AG10803 (cell line): ENCODE results near the gene NUF2.
"Not testable (repeated sequence)": the region's sequence is repeated elsewhere in the genome, so short reads cannot be mapped to it uniquely, and the experiment has no call there.

Experiments used
- DNase-seq: peaks from one replicate; pipeline ENCODE4 v3.0.0; 2010; ENCODE audit warnings: low read depth
- H3K4me3 ChIP-seq: 2 replicates; pipeline ENCODE4 v1.5.1; 2011; ENCODE audit warnings: mild to moderate bottlenecking, low read length, control low read depth
- CTCF ChIP-seq: conservative IDR thresholded peaks from 2 replicates; pipeline ENCODE4 v1.5.1; 2011; ENCODE audit warnings: mild to moderate bottlenecking, low read length, control low read depth, inconsistent platforms

The NUF2 gene

GRCh38 chr1:163308811-163309210 lies 12.9 kb upstream of the NUF2 start:
- H3K4me3 ChIP-seq = no peak overlapping the region
- TF ChIP-seq CTCF = no peak
- no peak for DNase-seq

GRCh38 chr1:163315773-163316374 lies 5.9 kb upstream of the NUF2 start:
- no peak overlapping the region for H3K4me3 ChIP-seq
- DNase-seq = peak; percentile 54
- peak; percentile 72 for TF ChIP-seq CTCF

GRCh38 chr1:163320891-163321290 lies 863 bp upstream of the NUF2 start:
- no peak for DNase-seq
- TF ChIP-seq CTCF = no peak
- H3K4me3 ChIP-seq = peak overlapping the region; percentile 65

GRCh38 chr1:163323339-163323738 lies 1.6 kb downstream of the NUF2 start:
- H3K4me3 ChIP-seq, DNase-seq: not testable (repeated sequence)

- TF ChIP-seq CTCF = no peak
- H3K4me3 ChIP-seq = no peak overlapping the region
- DNase-seq = no peak
These were observed 9.4 kb downstream of the NUF2 start for GRCh38 chr1:163331116-163331515.

- no peak for DNase-seq
- TF ChIP-seq CTCF = no peak
These were observed 13.5 kb downstream of the NUF2 start for GRCh38 chr1:163335216-163335615.

GRCh38 chr1:163337631-163338030 lies 15.9 kb downstream of the NUF2 start:
- no peak for TF ChIP-seq CTCF
- peak; percentile 31 for DNase-seq
- no peak overlapping the region for H3K4me3 ChIP-seq

More at GRCh38 chr1:163335216-163335615, 13.5 kb downstream of the NUF2 start:
- no peak overlapping the region for H3K4me3 ChIP-seq
